GM12875 (cell line): ENCODE results near the gene CIDEA.

Source experiments
- H3K4me3 ChIP-seq: one replicate; pipeline ENCODE4 v1.5.1; 2011; ENCODE audit warnings: low read depth, low read length, control low read depth
- CTCF ChIP-seq: IDR thresholded peaks from 2 replicates; pipeline ENCODE4 v1.5.1; 2011; ENCODE audit warnings: low read depth, mild to moderate bottlenecking, control low read depth, inconsistent platforms, low read length, moderate library complexity, borderline replicate concordance; ENCODE audit not compliant: insufficient read depth

CIDEA gene

GRCh38 chr18:12291161-12291560, 37.0 kb downstream of the CIDEA start:
- no peak for TF ChIP-seq CTCF
- H3K4me3 ChIP-seq = no peak overlapping the region

- no peak overlapping the region for H3K4me3 ChIP-seq
- no peak for TF ChIP-seq CTCF
Measured at GRCh38 chr18:12291690-12292089, 37.5 kb downstream of the CIDEA start.

GRCh38 chr18:12293831-12294230, 39.7 kb downstream of the CIDEA start:
- TF ChIP-seq CTCF = no peak
- no peak overlapping the region for H3K4me3 ChIP-seq

GRCh38 chr18:12295389-12296086, 41.4 kb downstream of the CIDEA start:
- no peak for TF ChIP-seq CTCF
- no peak overlapping the region for H3K4me3 ChIP-seq

GRCh38 chr18:12296087-12296403, 41.9 kb downstream of the CIDEA start:
- no peak for TF ChIP-seq CTCF

GRCh38 chr18:12296457-12296856, 42.3 kb downstream of the CIDEA start:
- H3K4me3 ChIP-seq = no peak overlapping the region
- TF ChIP-seq CTCF = no peak

More at GRCh38 chr18:12296087-12296403, 41.9 kb downstream of the CIDEA start:
- no peak overlapping the region for H3K4me3 ChIP-seq

GRCh38 chr18:12299862-12300261, 45.7 kb downstream of the CIDEA start:
- no peak for TF ChIP-seq CTCF
- H3K4me3 ChIP-seq = no peak overlapping the region
